ENCODE measurements around the gene FUT6. TPM values are rescaled to one million over a fixed set of nuclear protein-coding genes. Genes with fewer than 3 reads are reported as not detected.
"Not testable (repeated sequence)": the region's sequence is repeated elsewhere in the genome, so short reads cannot be mapped to it uniquely, and the experiment has no call there.

FUT6 gene
- total RNA-seq, 1 experiment from 2014 or later: not detected

DNA sequence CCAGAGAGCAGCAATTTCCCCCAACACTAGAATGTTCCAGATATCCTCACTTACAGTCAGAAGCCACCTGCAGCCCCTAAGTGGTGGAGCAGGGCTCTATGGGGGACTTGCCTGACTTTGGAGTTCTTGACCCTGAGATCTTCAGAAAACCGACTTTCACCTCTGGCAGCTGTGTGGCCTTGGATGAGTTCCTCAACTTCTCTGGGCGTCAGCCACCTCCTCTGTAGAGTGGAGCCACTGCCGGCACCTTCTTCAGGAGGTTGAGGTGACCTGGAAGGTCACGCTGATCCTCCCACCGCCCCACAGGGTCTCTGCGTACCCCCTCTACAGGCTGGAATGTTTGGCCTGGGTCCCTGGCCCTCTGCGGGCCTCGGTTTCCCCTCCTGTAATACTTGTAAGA, 37.9 kb upstream of the FUT6 start:
- POLR2A ChIA-PET: no interaction called here
- no TSS peak for BruUV-seq (replicated peaks)
- Mint-ChIP-seq H3K27me3 (ENCODE audit: insufficient read depth, unreplicated experiment) (no peaks in the 10 kb centered on the region), H3K4me1 (ENCODE audit: insufficient read depth, unreplicated experiment) (no peaks in the 10 kb centered on the region), H3K4me3 (ENCODE audit: unreplicated experiment) (no peak overlapping the region), H3K9me3 (ENCODE audit: unreplicated experiment) (no peaks in the 10 kb centered on the region), H3K27ac (ENCODE audit: low read depth, unreplicated experiment) (no peak overlapping the region), H3K36me3 (ENCODE audit: insufficient read depth, unreplicated experiment) (no peaks in the 10 kb centered on the region)
- no peak for DNase-seq (ENCODE audit: unreplicated experiment)
- CTCF ChIA-PET: interaction anchor here (0.5 kb wide), 1 partner anchor 74 kb away, joined by 3 read pairs; no protein-coding TSS in a partner anchor
- intact Hi-C loops (cut with micrococcal nuclease): no loop called here
- TF ChIP-seq, protein P1, sequence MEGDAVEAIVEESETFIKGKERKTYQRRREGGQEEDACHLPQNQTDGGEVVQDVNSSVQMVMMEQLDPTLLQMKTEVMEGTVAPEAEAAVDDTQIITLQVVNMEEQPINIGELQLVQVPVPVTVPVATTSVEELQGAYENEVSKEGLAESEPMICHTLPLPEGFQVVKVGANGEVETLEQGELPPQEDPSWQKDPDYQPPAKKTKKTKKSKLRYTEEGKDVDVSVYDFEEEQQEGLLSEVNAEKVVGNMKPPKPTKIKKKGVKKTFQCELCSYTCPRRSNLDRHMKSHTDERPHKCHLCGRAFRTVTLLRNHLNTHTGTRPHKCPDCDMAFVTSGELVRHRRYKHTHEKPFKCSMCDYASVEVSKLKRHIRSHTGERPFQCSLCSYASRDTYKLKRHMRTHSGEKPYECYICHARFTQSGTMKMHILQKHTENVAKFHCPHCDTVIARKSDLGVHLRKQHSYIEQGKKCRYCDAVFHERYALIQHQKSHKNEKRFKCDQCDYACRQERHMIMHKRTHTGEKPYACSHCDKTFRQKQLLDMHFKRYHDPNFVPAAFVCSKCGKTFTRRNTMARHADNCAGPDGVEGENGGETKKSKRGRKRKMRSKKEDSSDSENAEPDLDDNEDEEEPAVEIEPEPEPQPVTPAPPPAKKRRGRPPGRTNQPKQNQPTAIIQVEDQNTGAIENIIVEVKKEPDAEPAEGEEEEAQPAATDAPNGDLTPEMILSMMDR (IDR thresholded peaks at IDR 0.05; ENCODE audit: unreplicated experiment): no peak

DNA sequence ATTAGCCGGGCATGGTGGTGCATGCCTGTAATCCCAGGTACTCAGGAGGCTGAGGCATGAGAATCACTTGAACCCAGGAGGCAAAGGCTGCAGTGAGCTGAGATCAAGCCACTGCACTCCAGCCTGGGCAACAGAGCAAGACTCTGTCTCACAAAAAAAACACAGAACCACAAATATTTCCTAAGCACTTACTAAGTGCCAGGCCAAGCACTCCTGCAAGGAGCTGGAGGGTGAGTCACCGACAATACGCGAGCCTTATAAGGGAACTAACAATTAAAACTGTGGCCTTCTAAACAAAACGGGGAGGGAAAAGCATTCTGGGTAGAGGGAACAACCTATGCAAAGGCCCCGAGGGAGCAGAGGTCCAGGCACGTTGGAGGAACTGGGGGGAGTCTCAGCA, 35.0 kb upstream of the FUT6 start:
- H3K27me3 Mint-ChIP-seq (ENCODE audit: insufficient read depth, unreplicated experiment); BruUV-seq (replicated peaks); intact Hi-C loops (cut with micrococcal nuclease); H3K4me3 Mint-ChIP-seq (ENCODE audit: unreplicated experiment); H3K36me3 Mint-ChIP-seq (ENCODE audit: insufficient read depth, unreplicated experiment); H3K4me1 Mint-ChIP-seq (ENCODE audit: insufficient read depth, unreplicated experiment); H3K9me3 Mint-ChIP-seq (ENCODE audit: unreplicated experiment); H3K27ac Mint-ChIP-seq (ENCODE audit: low read depth, unreplicated experiment): not testable (repeated sequence)
- ChIA-PET POLR2A (interaction anchor here (1.0 to 1.6 kb wide), 2 partner anchors 10 to 30 kb away, joined by 3 read pairs; no protein-coding TSS in a partner anchor), CTCF (interaction anchor here (0.6 to 2.8 kb wide), 3 partner anchors 31 to 351 kb away, joined by 3 to 8 read pairs (median 4); no protein-coding TSS in a partner anchor)
- DNase-seq (ENCODE audit: unreplicated experiment): peak; percentile 66

DNA sequence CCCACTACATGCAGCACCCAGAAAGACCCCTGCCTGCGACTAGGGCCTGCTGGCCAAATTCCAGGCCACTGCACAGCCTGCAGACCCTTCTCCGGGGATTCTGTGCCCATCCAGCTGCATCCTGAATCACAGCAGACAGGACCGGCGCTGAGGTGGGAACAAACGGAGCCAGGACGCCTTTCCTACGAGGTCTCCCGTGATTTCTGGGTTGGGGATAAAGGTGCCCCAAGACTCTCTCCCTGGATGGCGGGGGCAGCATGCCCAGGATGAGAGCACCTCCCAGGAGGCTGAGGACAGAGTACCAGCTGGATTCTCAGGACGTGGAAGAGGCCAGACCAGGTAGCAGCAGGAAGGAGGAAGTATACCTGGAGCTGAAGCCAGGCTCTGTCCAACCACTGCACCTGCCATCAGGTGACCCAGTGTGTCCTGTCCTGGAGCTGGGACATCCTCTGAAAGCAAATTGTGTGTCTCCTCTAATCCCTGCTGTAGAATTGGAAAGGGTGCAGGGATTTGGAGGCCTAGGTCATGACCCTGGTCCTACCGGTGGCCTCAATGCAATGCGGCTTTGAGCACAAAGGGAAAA, 34.2 kb upstream of the FUT6 start:
- CTCF ChIA-PET: interaction anchor here (2.8 kb wide), 1 partner anchor 70 kb away, joined by 8 read pairs; no protein-coding TSS in a partner anchor
- no peak for DNase-seq (ENCODE audit: unreplicated experiment)
- POLR2A ChIA-PET: interaction anchor here (1.6 kb wide), 1 partner anchor 30 kb away, joined by 3 read pairs; no protein-coding TSS in a partner anchor
- H3K9me3 Mint-ChIP-seq (ENCODE audit: unreplicated experiment): no peaks in the 10 kb centered on the region
- no TSS peak for BruUV-seq (replicated peaks)
- H3K4me3 Mint-ChIP-seq (ENCODE audit: unreplicated experiment): no peak overlapping the region
- H3K27me3 Mint-ChIP-seq (ENCODE audit: insufficient read depth, unreplicated experiment): no peaks in the 10 kb centered on the region
- TF ChIP-seq, protein P1 (IDR thresholded peaks at IDR 0.05; ENCODE audit: unreplicated experiment): no peak
- H3K36me3 Mint-ChIP-seq (ENCODE audit: insufficient read depth, unreplicated experiment): peaks cover 5% of the 10 kb centered on the region
- intact Hi-C loops (cut with micrococcal nuclease): no loop called here
- no peak overlapping the region for H3K27ac Mint-ChIP-seq (ENCODE audit: low read depth, unreplicated experiment)
- H3K4me1 Mint-ChIP-seq (ENCODE audit: insufficient read depth, unreplicated experiment): no peaks in the 10 kb centered on the region

DNA sequence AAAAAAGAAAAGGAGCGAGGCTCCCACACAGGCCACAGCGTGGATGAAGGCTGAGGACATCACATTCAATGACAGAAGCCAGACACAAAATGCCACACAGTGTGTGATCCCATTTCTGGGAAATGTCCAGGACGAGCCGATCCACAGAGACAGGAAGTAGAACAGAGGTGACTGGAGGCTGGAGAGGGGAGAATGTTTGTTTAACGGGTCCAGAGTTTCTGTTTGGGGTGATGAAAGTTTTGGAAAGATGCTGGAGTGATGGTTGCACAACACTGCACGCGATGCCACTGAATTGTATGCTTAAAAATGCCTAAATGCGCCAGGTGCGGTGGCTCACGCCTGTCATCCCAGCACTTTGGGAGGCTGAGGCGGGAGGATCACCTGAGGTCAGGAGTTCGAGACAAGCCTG, 31.5 kb upstream of the FUT6 start:
- H3K4me3 Mint-ChIP-seq (ENCODE audit: unreplicated experiment): no peak overlapping the region
- H3K9me3 Mint-ChIP-seq (ENCODE audit: unreplicated experiment): no peaks in the 10 kb centered on the region
- peaks cover 5% of the 10 kb centered on the region for H3K36me3 Mint-ChIP-seq (ENCODE audit: insufficient read depth, unreplicated experiment)
- H3K27ac Mint-ChIP-seq (ENCODE audit: low read depth, unreplicated experiment): no peak overlapping the region
- no TSS peak for BruUV-seq (replicated peaks)
- no peaks in the 10 kb centered on the region for H3K4me1 Mint-ChIP-seq (ENCODE audit: insufficient read depth, unreplicated experiment)
- no peak for DNase-seq (ENCODE audit: unreplicated experiment)
- intact Hi-C loops (cut with micrococcal nuclease): no loop called here
- POLR2A ChIA-PET: interaction anchor here (0.6 to 0.9 kb wide), 2 partner anchors 43 to 143 kb away, joined by 3 to 4 read pairs; no protein-coding TSS in a partner anchor
- TF ChIP-seq, protein P1 (IDR thresholded peaks at IDR 0.05; ENCODE audit: unreplicated experiment): no peak
- peaks cover 9% of the 10 kb centered on the region for H3K27me3 Mint-ChIP-seq (ENCODE audit: insufficient read depth, unreplicated experiment)
- CTCF ChIA-PET: interaction anchor here (0.9 kb wide), 1 partner anchor 29 kb away, joined by 3 read pairs; no protein-coding TSS in a partner anchor

Measured in MCF 10A (cell line).